Upper lobe of left lung (tissue), 4 donors: Measurements from ENCODE around the gene LEMD1.

ENCODE experiments used
- POLR2AphosphoS5 ChIP-seq, 2 donors: sonication (generic); formaldehyde crosslinking; IDR thresholded peaks; one replicate each; pipeline ENCODE4 v1.5.1; 2017; ENCODE audit warnings: antibody characterized with exemption in 2 of 2
- TF ChIP-seq, protein P1 (sequence below), 6 experiments: fragments of 450-650 bp in 4 of 6; fragments of 200-600 bp in 2 of 6; sonication (generic) in 2 of 6; IDR thresholded peaks; one replicate each; pipeline ENCODE4 v1.5.1; 2016 to 2019; ENCODE audit warnings: antibody characterized with exemption in 6 of 6

- TF ChIP-seq, protein P1, sequence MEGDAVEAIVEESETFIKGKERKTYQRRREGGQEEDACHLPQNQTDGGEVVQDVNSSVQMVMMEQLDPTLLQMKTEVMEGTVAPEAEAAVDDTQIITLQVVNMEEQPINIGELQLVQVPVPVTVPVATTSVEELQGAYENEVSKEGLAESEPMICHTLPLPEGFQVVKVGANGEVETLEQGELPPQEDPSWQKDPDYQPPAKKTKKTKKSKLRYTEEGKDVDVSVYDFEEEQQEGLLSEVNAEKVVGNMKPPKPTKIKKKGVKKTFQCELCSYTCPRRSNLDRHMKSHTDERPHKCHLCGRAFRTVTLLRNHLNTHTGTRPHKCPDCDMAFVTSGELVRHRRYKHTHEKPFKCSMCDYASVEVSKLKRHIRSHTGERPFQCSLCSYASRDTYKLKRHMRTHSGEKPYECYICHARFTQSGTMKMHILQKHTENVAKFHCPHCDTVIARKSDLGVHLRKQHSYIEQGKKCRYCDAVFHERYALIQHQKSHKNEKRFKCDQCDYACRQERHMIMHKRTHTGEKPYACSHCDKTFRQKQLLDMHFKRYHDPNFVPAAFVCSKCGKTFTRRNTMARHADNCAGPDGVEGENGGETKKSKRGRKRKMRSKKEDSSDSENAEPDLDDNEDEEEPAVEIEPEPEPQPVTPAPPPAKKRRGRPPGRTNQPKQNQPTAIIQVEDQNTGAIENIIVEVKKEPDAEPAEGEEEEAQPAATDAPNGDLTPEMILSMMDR (IDR thresholded peaks at IDR 0.05), result no peak
- no peak for TF ChIP-seq POLR2AphosphoS5 (IDR thresholded peaks at IDR 0.05)
These were observed 23.2 kb upstream of the LEMD1 start for GRCh38 chr1:205444931-205445645.
